ENCODE measurements around the gene SLC25A29. TPM values are rescaled to one million over a fixed set of nuclear protein-coding genes. Genes with fewer than 3 reads are reported as not detected.
A peak's percentile ranks its signal among the peaks of the same experiment; 100 is the strongest.
"Not testable (repeated sequence)": the region's sequence is repeated elsewhere in the genome, so short reads cannot be mapped to it uniquely, and the experiment has no call there.

The SLC25A29 gene
- 23.3 and 24.1 TPM in 2 replicates for total RNA-seq (2014; rRNA removed; shearing (Covaris generic))
- polyA plus RNA-seq (2015; cell fraction: cytosol; rRNA removed): 7.4 and 8.5 TPM in 2 replicates
- polyA plus RNA-seq (2015; cell fraction: nucleus; rRNA removed): 68.1 and 92.0 TPM in 2 replicates

GRCh38 chr14:100306101-100306997 is at the start of gene SLC25A29:
Gene SLC25A29 (minus strand): TSS chr14:100306444. CDS start chr14:100306232, 212 bp downstream.
- peak; percentile 78 for DNase-seq (ENCODE audit: low read depth)

- no peak for DNase-seq (ENCODE audit: low read depth)
These were observed 44.7 kb upstream of the SLC25A29 start for GRCh38 chr14:100350986-100351385.

- no peak for DNase-seq (ENCODE audit: low read depth)
These were observed 44.2 kb upstream of the SLC25A29 start for GRCh38 chr14:100350276-100350926.

GRCh38 chr14:100348784-100349685 is 42.8 kb upstream of the SLC25A29 start:
- DNase-seq (ENCODE audit: low read depth): no peak

GRCh38 chr14:100348253-100348729 is 42.0 kb upstream of the SLC25A29 start:
- no peak for DNase-seq (ENCODE audit: low read depth)

- no peak for DNase-seq (ENCODE audit: low read depth)
These were observed 40.3 kb upstream of the SLC25A29 start for GRCh38 chr14:100346306-100347091.

- no peak for DNase-seq (ENCODE audit: low read depth)
These were observed 39.5 kb upstream of the SLC25A29 start for GRCh38 chr14:100345711-100346110.

- DNase-seq (ENCODE audit: low read depth): not testable (repeated sequence)
These were observed 38.4 kb upstream of the SLC25A29 start for GRCh38 chr14:100344657-100345056.

GRCh38 chr14:100342826-100343225 is 36.6 kb upstream of the SLC25A29 start:
- DNase-seq (ENCODE audit: low read depth): not testable (repeated sequence)

GRCh38 chr14:100342195-100342594 is 36.0 kb upstream of the SLC25A29 start:
- no peak for DNase-seq (ENCODE audit: low read depth)

GRCh38 chr14:100341301-100342031 is 35.2 kb upstream of the SLC25A29 start:
- peak; percentile 63 for DNase-seq (ENCODE audit: low read depth)

- DNase-seq (ENCODE audit: low read depth): no peak
These were observed 34.2 kb upstream of the SLC25A29 start for GRCh38 chr14:100340423-100340813.

- no peak for DNase-seq (ENCODE audit: low read depth)
These were observed 33.6 kb upstream of the SLC25A29 start for GRCh38 chr14:100339766-100340422.

GRCh38 chr14:100336618-100337530 is 30.6 kb upstream of the SLC25A29 start:
- DNase-seq (ENCODE audit: low read depth): no peak

GRCh38 chr14:100334904-100335303 is 28.7 kb upstream of the SLC25A29 start:
- no peak for DNase-seq (ENCODE audit: low read depth)

- no peak for DNase-seq (ENCODE audit: low read depth)
These were observed 27.6 kb upstream of the SLC25A29 start for GRCh38 chr14:100333827-100334226.

GRCh38 chr14:100333311-100333710 is 27.1 kb upstream of the SLC25A29 start:
- DNase-seq (ENCODE audit: low read depth): no peak

- DNase-seq (ENCODE audit: low read depth): no peak
These were observed 26.6 kb upstream of the SLC25A29 start for GRCh38 chr14:100332797-100333196.

Data from HT1080 (cell line).